GM18508 (cell line): ENCODE results near the gene CDRT4.
"Not testable (repeated sequence)": the region's sequence is repeated elsewhere in the genome, so short reads cannot be mapped to it uniquely, and the experiment has no call there.

Experiments
- ATAC-seq: cut with Tn5 transposase; IDR thresholded peaks from one replicate; pipeline ENCODE4 v1.9.1; 2021; ENCODE audit warnings: moderate number of reproducible peaks; ENCODE audit not compliant: insufficient read depth, unreplicated experiment

CDRT4 gene

GRCh38 chr17:15467592-15467991, at the start of gene CDRT4:
Gene CDRT4 (minus strand): TSS chr17:15467621. CDS start chr17:15440238, 27,383 bp downstream.
- no peak for ATAC-seq

GRCh38 chr17:15516150-15516549, 48.7 kb upstream of the CDRT4 start:
- no peak for ATAC-seq

DNA sequence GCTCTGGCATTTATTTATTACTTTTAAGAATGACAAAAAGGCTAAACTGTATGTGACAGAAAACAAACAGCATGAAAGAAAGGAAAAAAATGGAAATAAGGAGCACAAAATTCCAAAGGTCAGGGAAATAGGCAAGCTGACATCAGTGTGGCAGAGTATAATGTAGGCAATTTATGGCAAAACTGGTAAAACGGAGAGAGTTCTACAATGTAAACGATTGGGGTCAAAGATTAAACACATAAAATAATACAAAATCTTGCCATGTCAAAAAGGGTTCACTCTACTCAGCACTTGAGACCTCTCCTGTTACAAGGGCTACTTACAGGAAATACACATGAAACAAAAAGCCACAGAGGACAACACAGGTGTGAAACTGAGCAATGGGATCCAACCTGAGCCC, 47.0 kb upstream of the CDRT4 start:
- no peak for ATAC-seq

- no peak for ATAC-seq
Observed at GRCh38 chr17:15513856-15514459, 46.5 kb upstream of the CDRT4 start.

- no peak for ATAC-seq
Observed at GRCh38 chr17:15513058-15513791, 45.8 kb upstream of the CDRT4 start.

DNA sequence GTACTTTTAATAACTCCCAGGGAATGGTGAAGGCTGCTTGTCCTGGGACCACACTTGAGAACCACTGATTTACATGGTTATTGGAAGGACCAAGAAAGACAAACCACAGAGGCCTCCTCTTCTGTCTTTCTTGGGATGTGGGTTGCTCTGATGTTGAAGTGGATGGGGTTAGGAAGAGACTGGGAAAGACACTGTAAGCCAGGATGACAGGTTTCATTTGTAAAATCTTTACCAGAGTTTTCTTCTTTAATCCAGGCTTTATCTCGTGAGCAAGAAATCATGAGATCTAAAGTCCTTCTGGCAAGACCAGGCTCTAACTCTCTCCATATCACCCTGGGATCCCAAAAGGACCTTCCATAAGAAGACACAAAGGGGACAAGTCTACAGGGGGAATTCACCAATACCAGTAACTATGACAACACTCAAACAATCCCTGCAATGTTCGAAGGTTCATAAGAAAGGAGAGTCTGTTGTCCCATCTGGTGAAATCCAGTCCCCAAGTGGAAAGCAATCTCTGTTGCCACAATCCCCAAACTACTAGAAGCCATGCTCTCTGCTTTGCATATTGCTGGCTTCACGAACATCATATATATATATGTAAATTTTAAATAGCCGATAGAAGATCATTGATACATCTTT, 44.8 kb upstream of the CDRT4 start:
- ATAC-seq: no peak

GRCh38 chr17:15511142-15511541, 43.7 kb upstream of the CDRT4 start:
- no peak for ATAC-seq

GRCh38 chr17:15510361-15510760, 42.9 kb upstream of the CDRT4 start:
- ATAC-seq: no peak

DNA sequence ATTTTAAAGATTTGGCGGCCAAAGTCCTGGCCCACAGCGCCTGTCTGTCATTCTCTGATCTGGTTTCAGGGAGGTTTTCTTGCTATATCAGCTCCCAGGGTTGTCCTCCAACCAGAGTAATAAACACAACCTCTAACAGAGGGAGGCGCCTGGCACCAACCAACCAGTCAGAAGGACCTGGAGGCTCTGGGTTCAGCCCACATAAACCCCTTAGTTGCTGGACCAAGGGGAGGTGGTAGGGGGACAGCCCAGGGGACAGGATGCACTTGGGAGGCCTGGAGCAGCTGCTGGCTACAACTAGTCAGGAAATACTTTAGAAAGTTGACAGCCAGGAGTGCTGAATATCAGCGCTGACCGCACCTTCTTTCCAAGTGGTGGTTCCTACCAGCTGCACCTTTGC, 41.7 kb upstream of the CDRT4 start:
- ATAC-seq: no peak

- ATAC-seq: no peak
Observed at GRCh38 chr17:15508466-15508865, 41.0 kb upstream of the CDRT4 start.

GRCh38 chr17:15507896-15508295, 40.5 kb upstream of the CDRT4 start:
- no peak for ATAC-seq

DNA sequence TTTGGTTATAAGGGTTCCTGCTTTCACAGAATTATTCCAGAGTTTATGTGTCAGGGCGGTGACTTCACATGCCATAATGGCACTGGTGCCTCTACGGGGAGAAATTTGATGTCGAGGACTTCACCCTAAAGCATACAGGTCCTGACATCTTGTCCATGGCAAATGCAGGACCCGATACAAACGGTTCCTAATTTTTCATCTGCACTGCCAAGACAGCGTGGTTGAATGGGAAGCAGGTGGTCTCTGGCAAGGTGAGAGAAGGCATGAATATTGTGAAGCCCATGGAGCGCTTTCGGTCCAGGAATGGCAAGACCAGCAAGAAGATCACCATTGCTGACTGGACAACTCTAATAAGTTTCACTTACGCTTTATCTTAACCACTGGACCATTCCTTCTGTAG, 39.6 kb upstream of the CDRT4 start:
- ATAC-seq: no peak

DNA sequence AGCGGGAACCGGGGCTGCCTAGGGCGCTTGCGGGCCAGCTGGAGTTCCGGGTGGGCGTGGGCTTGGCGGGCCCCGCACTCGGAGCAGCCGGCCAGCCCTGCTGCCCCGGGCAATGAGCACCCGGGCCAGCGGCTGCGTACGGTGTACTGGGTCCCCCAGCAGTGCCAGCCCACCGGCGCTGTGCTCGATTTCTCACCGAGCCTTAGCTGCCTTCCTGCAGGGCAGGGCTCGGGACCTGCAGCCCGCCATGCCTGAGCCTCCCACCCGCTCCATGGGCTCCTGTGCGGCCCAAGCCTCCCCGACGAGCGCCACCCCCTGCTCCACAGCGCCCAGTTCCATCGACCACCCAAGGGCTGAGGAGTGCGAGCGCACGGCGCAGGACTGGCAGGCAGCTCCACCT, 38.3 kb upstream of the CDRT4 start:
- not testable (repeated sequence) for ATAC-seq

DNA sequence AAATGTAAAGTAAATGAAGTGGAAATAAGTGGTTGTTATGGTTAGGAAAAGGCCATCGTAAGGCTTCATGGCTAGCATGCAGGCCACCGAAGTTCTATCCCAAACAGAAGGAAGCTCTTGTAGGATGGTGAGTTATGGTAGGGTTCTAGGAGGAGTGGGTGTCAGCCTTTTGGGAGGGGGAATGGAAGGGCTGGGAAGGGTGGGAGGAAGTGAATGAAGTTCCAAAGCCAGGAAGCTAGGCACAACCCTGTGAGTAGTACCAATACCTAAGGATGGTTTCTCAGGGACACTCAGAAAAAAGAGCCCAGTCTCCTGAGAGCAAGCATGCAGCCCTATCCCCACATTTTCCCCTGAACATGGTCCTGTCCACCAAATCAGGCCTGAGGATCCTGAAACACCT, 36.3 kb upstream of the CDRT4 start:
- ATAC-seq: no peak

GRCh38 chr17:15502369-15503112, 35.1 kb upstream of the CDRT4 start:
- ATAC-seq: no peak

GRCh38 chr17:15501793-15502192, 34.4 kb upstream of the CDRT4 start:
- ATAC-seq: no peak

- ATAC-seq: no peak
Observed at GRCh38 chr17:15501282-15501681, 33.9 kb upstream of the CDRT4 start.

- ATAC-seq: no peak
Observed at GRCh38 chr17:15498107-15498506, 30.7 kb upstream of the CDRT4 start.

DNA sequence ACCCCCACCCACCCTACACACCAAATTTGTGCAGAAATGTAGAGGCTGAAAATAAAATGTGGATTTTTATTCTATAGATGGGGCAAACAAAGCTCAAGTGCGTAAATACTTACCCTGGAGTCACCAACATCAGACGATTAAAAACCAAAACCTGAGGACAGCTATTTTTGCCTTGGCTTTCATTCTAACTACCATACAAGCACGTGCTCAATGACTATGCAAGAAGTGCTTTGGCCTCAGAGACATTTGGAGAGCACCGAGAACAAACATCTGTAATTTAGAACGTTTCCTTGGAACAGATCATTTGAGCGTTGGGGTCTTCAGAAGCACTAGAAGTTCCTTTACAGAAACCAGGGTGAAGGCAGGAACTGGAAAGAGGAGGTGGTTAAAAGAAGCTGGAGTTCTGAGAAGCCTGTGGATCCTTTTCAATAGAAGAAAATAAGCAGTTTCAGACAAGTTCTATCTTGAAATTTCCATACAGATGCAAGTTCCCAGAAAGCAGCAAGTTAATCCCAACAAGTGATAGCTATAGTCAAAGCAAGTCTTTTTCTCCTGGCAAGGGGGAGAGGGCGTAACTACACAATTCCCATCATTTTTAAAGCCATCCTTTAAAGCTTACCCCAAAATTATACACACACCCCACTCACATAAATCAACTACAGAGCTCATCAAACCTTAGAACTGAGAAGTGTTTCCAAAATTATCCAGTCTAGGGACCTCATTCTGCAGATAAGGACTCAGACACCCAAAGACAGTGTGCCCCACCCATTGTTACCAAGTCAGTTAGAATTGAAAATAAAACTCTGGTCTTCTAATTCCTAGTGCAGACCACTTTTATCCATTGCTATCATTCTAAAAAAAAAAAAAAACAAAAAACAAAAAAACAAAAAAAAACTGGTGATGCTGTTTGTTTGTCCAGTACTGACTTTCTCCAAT, 29.6 kb upstream of the CDRT4 start:
- ATAC-seq: no peak

GRCh38 chr17:15494821-15495220, 27.4 kb upstream of the CDRT4 start:
- ATAC-seq: no peak
